Activated B cell treated with CpG ODN at 0.5 μM for 24 hours (primary cell): ENCODE measurements around the gene PRR20G. TPM values are rescaled to one million over a fixed set of nuclear protein-coding genes. Genes with fewer than 3 reads are reported as not detected.

ENCODE experiments used
- ATAC-seq: fragments of 200-7000 bp; cut with Tn5 transposase; one replicate; pipeline ENCODE4 v1.10.0; 2021; ENCODE audit warnings: low read depth, mild to moderate bottlenecking, moderate library complexity
- CTCF ChIA-PET: fragments of 350-600 bp; sonication (Branson Sonifier 250); formaldehyde crosslinking; loops from one replicate; lab custom pipeline; 2021; ENCODE audit warnings: antibody characterized with exemption; lab: Charles Lee
- POLR2A ChIA-PET: fragments of 350-600 bp; sonication (Branson Sonifier 250); formaldehyde crosslinking; loops from one replicate; lab custom pipeline; 2021; ENCODE audit warnings: antibody characterized with exemption; lab: Charles Lee
- DNase-seq: peaks from one replicate; pipeline ENCODE4 v3.0.0; 2022
- H3K27ac Mint-ChIP-seq: one replicate; pipeline ENCODE4 v1.8.0; 2020; ENCODE audit warnings: mixed read lengths
- H3K27me3 Mint-ChIP-seq: one replicate; pipeline ENCODE4 v1.8.0; 2021; ENCODE audit warnings: mixed read lengths
- H3K36me3 Mint-ChIP-seq: one replicate; pipeline ENCODE4 v1.8.0; 2021; ENCODE audit warnings: low read depth, mixed read lengths
- H3K4me1 Mint-ChIP-seq: one replicate; pipeline ENCODE4 v1.8.0; 2021; ENCODE audit warnings: mixed read lengths
- H3K4me3 Mint-ChIP-seq: one replicate; pipeline ENCODE4 v1.8.0; 2020; ENCODE audit warnings: mild to moderate bottlenecking, mixed read lengths
- H3K9me3 Mint-ChIP-seq: one replicate; pipeline ENCODE4 v1.8.0; 2020; ENCODE audit warnings: mixed read lengths
- CTCF ChIP-seq: fragments of 200-600 bp; IDR thresholded peaks from one replicate; pipeline ENCODE4 v1.8.0; 2022; ENCODE audit warnings: antibody characterized with exemption, mild to moderate bottlenecking
- intact Hi-C: fragments of 100-400 bp; cut with micrococcal nuclease; formaldehyde crosslinking; loops from one replicate; pipeline ENCODE4 v1.15.1; 2024
- total RNA-seq: library from RNA; stranded (reverse); gene quantifications from 2 replicates; pipeline ENCODE4 v1.2.3, GENCODE V29; 2022

The PRR20G gene
- total RNA-seq, 1 donor from 2014 or later = not detected

- no peaks in the 10 kb centered on the region for H3K4me1 Mint-ChIP-seq
- H3K27me3 Mint-ChIP-seq = no peaks in the 10 kb centered on the region
- no peak overlapping the region for H3K4me3 Mint-ChIP-seq
- H3K27ac Mint-ChIP-seq = no peak overlapping the region
- TF ChIP-seq CTCF = no peak
- H3K9me3 Mint-ChIP-seq = peaks cover 3% of the 10 kb centered on the region
- H3K36me3 Mint-ChIP-seq = no peaks in the 10 kb centered on the region
- DNase-seq (no peak), ATAC-seq (no peak)
- intact Hi-C loops = no loop called here
- CTCF ChIA-PET = no interaction called here
- POLR2A ChIA-PET = no interaction called here
Measured at GRCh38 chr3:127284258-127284657, 3.6 kb downstream of the PRR20G start.

- ChIA-PET POLR2A (no interaction called here), CTCF (no interaction called here)
- Mint-ChIP-seq H3K4me1 (no peaks in the 10 kb centered on the region), H3K4me3 (no peak overlapping the region), H3K27ac (no peak overlapping the region), H3K27me3 (peaks cover 9% of the 10 kb centered on the region), H3K9me3 (peaks cover 2% of the 10 kb centered on the region), H3K36me3 (no peaks in the 10 kb centered on the region)
- intact Hi-C loops = no loop called here
- DNase-seq (no peak), ATAC-seq (no peak)
- TF ChIP-seq CTCF = no peak
Measured at GRCh38 chr3:127277561-127277960, 10.3 kb downstream of the PRR20G start.

GRCh38 chr3:127276995-127277394 lies 10.9 kb downstream of the PRR20G start:
- intact Hi-C loops = no loop called here
- Mint-ChIP-seq H3K27ac (no peak overlapping the region), H3K36me3 (no peaks in the 10 kb centered on the region), H3K4me1 (no peaks in the 10 kb centered on the region), H3K4me3 (no peak overlapping the region), H3K9me3 (peaks cover 2% of the 10 kb centered on the region), H3K27me3 (peaks cover 9% of the 10 kb centered on the region)
- DNase-seq (no peak), ATAC-seq (no peak)
- TF ChIP-seq CTCF = no peak
- ChIA-PET POLR2A (no interaction called here), CTCF (no interaction called here)

- TF ChIP-seq CTCF = no peak
- ChIA-PET CTCF (no interaction called here), POLR2A (no interaction called here)
- Mint-ChIP-seq H3K9me3 (peaks cover 2% of the 10 kb centered on the region), H3K4me3 (no peak overlapping the region), H3K4me1 (no peaks in the 10 kb centered on the region), H3K36me3 (no peaks in the 10 kb centered on the region), H3K27ac (no peak overlapping the region), H3K27me3 (peaks cover 9% of the 10 kb centered on the region)
- DNase-seq (no peak), ATAC-seq (no peak)
- intact Hi-C loops = no loop called here
Measured at GRCh38 chr3:127276396-127276795, 11.4 kb downstream of the PRR20G start.

GRCh38 chr3:127275287-127275781 lies 12.5 kb downstream of the PRR20G start:
- Mint-ChIP-seq H3K27ac (no peak overlapping the region), H3K36me3 (no peaks in the 10 kb centered on the region), H3K4me1 (no peaks in the 10 kb centered on the region), H3K27me3 (peaks cover 9% of the 10 kb centered on the region), H3K4me3 (no peak overlapping the region), H3K9me3 (peaks cover 2% of the 10 kb centered on the region)
- ChIA-PET POLR2A (no interaction called here), CTCF (no interaction called here)
- no peak for TF ChIP-seq CTCF
- ATAC-seq (no peak), DNase-seq (no peak)
- intact Hi-C loops = no loop called here
